GM12892 (cell line): ENCODE results near the gene ATF7.

ENCODE experiments used
- POLR2A ChIP-seq: IDR thresholded peaks from 2 replicates; pipeline ENCODE4 v1.6.1; 2011; ENCODE audit warnings: low read depth, low read length, control low read depth
- TAF1 ChIP-seq: IDR thresholded peaks from 2 replicates; pipeline ENCODE4 v1.6.1; 2011; ENCODE audit warnings: low read depth, mild to moderate bottlenecking, control low read depth, low read length, borderline replicate concordance

GRCh38 chr12:53478865-53479264 is 147.3 kb downstream of the ATF7 start:
- TF ChIP-seq POLR2A (no peak), TAF1 (no peak)
